Fibroblast of mammary gland (primary cell): ENCODE measurements around the gene ZBTB25.

Experiments
- DNase-seq: peaks from one replicate; pipeline ENCODE4 v3.0.0-alpha.2; 2010; ENCODE audit warnings: low read depth
- H3K4me3 ChIP-seq: 2 replicates; pipeline ENCODE4 v1.5.1; 2011; ENCODE audit warnings: low read depth, mild to moderate bottlenecking, low read length, moderate library complexity; ENCODE audit not compliant: control insufficient read depth
- CTCF ChIP-seq: conservative IDR thresholded peaks from 2 replicates; pipeline ENCODE4 v1.5.1; 2011; ENCODE audit warnings: low read depth, low read length, inconsistent platforms; ENCODE audit not compliant: control insufficient read depth, insufficient read depth

The ZBTB25 gene

GRCh38 chr14:64465831-64466554 lies 37.6 kb downstream of the ZBTB25 start:
- peak; percentile 45 for DNase-seq
- peak; percentile 32 for TF ChIP-seq CTCF
- peak overlapping the region; percentile 59 for H3K4me3 ChIP-seq

GRCh38 chr14:64465191-64465822 lies 38.3 kb downstream of the ZBTB25 start, which contains the start of gene AKAP5:
TSS of gene AKAP5 (plus strand) at chr14:64465499. CDS start at chr14:64468395, 2,896 bp downstream.
- no peak for TF ChIP-seq CTCF
- peak within 1 kb of the TSS; percentile 59 for H3K4me3 ChIP-seq
- no peak for DNase-seq

GRCh38 chr14:64464651-64465050 lies 39.0 kb downstream of the ZBTB25 start:
- TF ChIP-seq CTCF: no peak
- peak overlapping the region; percentile 53 for H3K4me3 ChIP-seq
- DNase-seq: no peak

- H3K4me3 ChIP-seq: no peak overlapping the region
- DNase-seq: no peak
- TF ChIP-seq CTCF: no peak
Observed at GRCh38 chr14:64463873-64464272, 39.8 kb downstream of the ZBTB25 start.

- no peak for TF ChIP-seq CTCF
- no peak overlapping the region for H3K4me3 ChIP-seq
- no peak for DNase-seq
Observed at GRCh38 chr14:64463195-64463594, 40.4 kb downstream of the ZBTB25 start.

- TF ChIP-seq CTCF: no peak
- H3K4me3 ChIP-seq: no peak overlapping the region
- DNase-seq: no peak
Observed at GRCh38 chr14:64461221-64461620, 42.4 kb downstream of the ZBTB25 start.
